Upper lobe of right lung (tissue), 1 donor: ENCODE data around the gene GNG10. TPM values are rescaled to one million over a fixed set of nuclear protein-coding genes. Genes with fewer than 3 reads are reported as not detected.
"Not testable (repeated sequence)": the region's sequence is repeated elsewhere in the genome, so short reads cannot be mapped to it uniquely, and the experiment has no call there.

Experiments used
- ATAC-seq: fragments of 200-7000 bp; cut with Tn5 transposase; one replicate; pipeline ENCODE4 v1.9.1; 2020; ENCODE audit warnings: mild to moderate bottlenecking, moderate library complexity
- DNase-seq: peaks from one replicate; pipeline ENCODE4 v3.0.0-alpha.2; 2020
- H3K27ac ChIP-seq: fragments of 200-600 bp; one replicate; pipeline ENCODE4 v1.8.0; 2022
- H3K27me3 ChIP-seq: fragments of 200-600 bp; one replicate; pipeline ENCODE4 v1.8.0; 2022; ENCODE audit warnings: mild to moderate bottlenecking
- H3K36me3 ChIP-seq: fragments of 200-600 bp; one replicate; pipeline ENCODE4 v1.8.0; 2022
- H3K4me1 ChIP-seq: fragments of 200-600 bp; one replicate; pipeline ENCODE4 v1.8.0; 2022
- H3K4me3 ChIP-seq: fragments of 200-600 bp; one replicate; pipeline ENCODE4 v1.8.0; 2022; ENCODE audit warnings: mild to moderate bottlenecking
- H3K9me3 ChIP-seq: fragments of 200-600 bp; one replicate; pipeline ENCODE4 v1.8.0; 2022
- CTCF ChIP-seq: fragments of 200-600 bp; IDR thresholded peaks from one replicate; pipeline ENCODE4 v1.8.0; 2022; ENCODE audit warnings: antibody characterized with exemption
- intact Hi-C: fragments of 100-400 bp; cut with DNase I; formaldehyde crosslinking; loops from one replicate; pipeline ENCODE4 v1.11.0; 2022
- total RNA-seq: library from RNA; stranded (reverse); fragmentation: NEBNext Ultra II Directional; extraction: Animal tissue kit (Norgen Biotek cat#: 25700); gene quantifications from one replicate; pipeline ENCODE4 v1.2.1, GENCODE V29; 2021
- donor health status: DM: no; HTN: yes; CAD: no; lungs with severe emphysema.

GNG10 gene
- total RNA-seq, 1 donor from 2014 or later = 33.4 TPM

- Histone ChIP-seq H3K4me3 (no peak overlapping the region), H3K4me1 (peaks cover 3% of the 10 kb centered on the region), H3K36me3 (peaks cover 33% of the 10 kb centered on the region), H3K27ac (no peak overlapping the region), H3K9me3 (no peaks in the 10 kb centered on the region), H3K27me3 (no peaks in the 10 kb centered on the region)
- intact Hi-C loops = no loop called here
- ATAC-seq (no peak), DNase-seq (no peak)
- no peak for TF ChIP-seq CTCF
Measured at GRCh38 chr9:111668026-111668573, 6.7 kb downstream of the GNG10 start.

DNA sequence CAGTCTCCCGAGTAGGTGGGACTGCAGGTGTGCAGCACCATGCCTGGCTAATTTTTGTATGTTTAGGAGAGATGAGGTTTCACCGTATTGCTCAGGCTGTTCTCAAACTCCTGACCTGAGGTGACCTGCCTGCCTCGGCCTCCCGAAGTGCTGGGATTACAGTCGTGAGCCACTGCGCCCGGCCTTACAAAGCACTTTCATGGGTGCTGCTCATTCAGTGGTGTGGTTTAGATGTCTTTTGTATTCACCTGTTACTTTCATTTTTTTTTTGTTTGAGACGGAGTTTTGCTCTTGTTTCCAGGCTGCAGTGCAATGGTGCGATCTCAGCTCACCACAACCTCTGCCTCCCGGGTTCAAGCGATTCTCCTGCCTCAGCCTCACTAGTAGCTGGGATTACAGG, 7.2 kb downstream of the GNG10 start:
- H3K9me3 ChIP-seq, intact Hi-C loops, H3K27ac ChIP-seq, DNase-seq, H3K27me3 ChIP-seq, H3K4me1 ChIP-seq, H3K4me3 ChIP-seq, ATAC-seq: not testable (repeated sequence)
- H3K36me3 ChIP-seq = peaks cover 33% of the 10 kb centered on the region

- no peaks in the 10 kb centered on the region for H3K9me3 ChIP-seq
- no peaks in the 10 kb centered on the region for H3K4me1 ChIP-seq
- no peak for DNase-seq
- TF ChIP-seq CTCF = no peak
- intact Hi-C loops = no loop called here
- no peak for ATAC-seq
- H3K4me3 ChIP-seq = no peak overlapping the region
- H3K27ac ChIP-seq = no peak overlapping the region
- peaks cover 17% of the 10 kb centered on the region for H3K36me3 ChIP-seq
- no peaks in the 10 kb centered on the region for H3K27me3 ChIP-seq
Measured at GRCh38 chr9:111674319-111674718, 12.9 kb downstream of the GNG10 start.

- Histone ChIP-seq H3K27me3 (no peaks in the 10 kb centered on the region), H3K27ac (no peak overlapping the region), H3K36me3 (peaks cover 9% of the 10 kb centered on the region), H3K9me3 (no peaks in the 10 kb centered on the region), H3K4me3 (no peak overlapping the region), H3K4me1 (no peaks in the 10 kb centered on the region)
- ATAC-seq = no peak
- TF ChIP-seq CTCF = no peak
- intact Hi-C loops = no loop called here
- DNase-seq = no peak
Measured at GRCh38 chr9:111676116-111676515, 14.7 kb downstream of the GNG10 start.

DNA sequence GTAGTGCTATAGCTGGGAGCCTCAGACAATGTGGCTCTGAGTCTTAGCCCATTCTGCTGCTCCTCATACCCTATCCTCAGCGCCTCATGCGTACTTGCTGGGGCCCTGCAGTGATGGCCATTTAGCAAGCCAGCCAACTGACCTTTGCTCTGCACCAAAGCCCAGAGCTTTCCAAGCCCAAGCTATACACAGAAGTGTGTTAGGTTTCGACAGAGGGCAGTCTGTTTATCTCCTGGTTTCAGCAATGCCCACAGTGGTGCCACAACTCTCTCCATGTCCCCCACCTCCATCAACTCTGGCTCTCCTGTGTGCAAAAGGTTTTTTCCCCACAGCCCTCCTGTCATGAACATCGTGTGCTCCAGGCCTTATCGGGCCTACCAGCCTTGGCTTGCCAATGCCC, 16.9 kb downstream of the GNG10 start:
- ATAC-seq (no peak), DNase-seq (no peak)
- H3K27me3 ChIP-seq = no peaks in the 10 kb centered on the region
- H3K27ac ChIP-seq = no peak overlapping the region
- no peaks in the 10 kb centered on the region for H3K4me1 ChIP-seq
- no peak for TF ChIP-seq CTCF
- H3K9me3 ChIP-seq = no peaks in the 10 kb centered on the region
- peaks cover 9% of the 10 kb centered on the region for H3K36me3 ChIP-seq
- intact Hi-C loops = no loop called here
- no peak overlapping the region for H3K4me3 ChIP-seq

DNA sequence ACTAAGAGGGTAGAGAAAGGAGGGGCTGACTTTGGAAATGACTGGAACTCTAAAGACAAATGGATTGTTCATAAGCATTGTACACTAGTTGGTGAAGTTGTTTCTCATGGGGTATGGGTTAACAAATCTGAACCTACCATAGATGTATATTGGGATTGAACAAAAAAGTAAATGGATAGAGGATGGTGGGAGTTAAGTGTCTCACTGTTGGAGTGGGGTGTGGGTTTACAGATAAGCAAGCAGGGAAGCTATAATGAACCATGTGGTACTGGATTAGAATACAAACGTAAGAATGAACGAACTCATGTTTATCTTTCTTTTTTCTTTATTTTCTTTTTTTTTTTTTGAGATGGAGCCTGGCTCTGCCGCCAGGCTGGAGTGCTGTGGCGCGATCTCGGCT, 17.8 kb downstream of the GNG10 start:
- no peak for TF ChIP-seq CTCF
- Histone ChIP-seq H3K36me3 (peaks cover 9% of the 10 kb centered on the region), H3K4me3 (no peak overlapping the region), H3K27ac (no peak overlapping the region), H3K4me1 (no peaks in the 10 kb centered on the region), H3K27me3 (no peaks in the 10 kb centered on the region), H3K9me3 (no peaks in the 10 kb centered on the region)
- DNase-seq (no peak), ATAC-seq (no peak)
- intact Hi-C loops = no loop called here
